A673 (cell line): ENCODE results near the gene STK36.

Experiments used
- CTCF ChIP-seq: fragments of 300-800, 200-600 bp; sonication (generic); conservative IDR thresholded peaks from 2 replicates; pipeline ENCODE4 v1.5.1; 2017; ENCODE audit warnings: low read depth, mild to moderate bottlenecking, antibody characterized with exemption, low read length, moderate library complexity, mixed read lengths
- EZH2 ChIP-seq: fragments of 200-600 bp; sonication (generic); IDR thresholded peaks from 2 replicates; pipeline ENCODE4 v1.6.1; 2017; ENCODE audit warnings: borderline replicate concordance, low read depth, mild to moderate bottlenecking, mixed read lengths, antibody characterized with exemption, low read length; ENCODE audit not compliant: poor library complexity, severe bottlenecking

GRCh38 chr2:218663901-218664300 lies 8.0 kb upstream of the STK36 start:
- no peak for TF ChIP-seq CTCF
- no peak for TF ChIP-seq EZH2
